GM18907 (cell line): ENCODE measurements around the gene ZNF829.
A peak's percentile ranks its signal among the peaks of the same experiment; 100 is the strongest.

ENCODE experiments used
- ATAC-seq: cut with Tn5 transposase; IDR thresholded peaks from one replicate; pipeline ENCODE4 v1.9.1; 2021; ENCODE audit warnings: mild to moderate bottlenecking, moderate library complexity; ENCODE audit not compliant: unreplicated experiment

ZNF829 gene

DNA sequence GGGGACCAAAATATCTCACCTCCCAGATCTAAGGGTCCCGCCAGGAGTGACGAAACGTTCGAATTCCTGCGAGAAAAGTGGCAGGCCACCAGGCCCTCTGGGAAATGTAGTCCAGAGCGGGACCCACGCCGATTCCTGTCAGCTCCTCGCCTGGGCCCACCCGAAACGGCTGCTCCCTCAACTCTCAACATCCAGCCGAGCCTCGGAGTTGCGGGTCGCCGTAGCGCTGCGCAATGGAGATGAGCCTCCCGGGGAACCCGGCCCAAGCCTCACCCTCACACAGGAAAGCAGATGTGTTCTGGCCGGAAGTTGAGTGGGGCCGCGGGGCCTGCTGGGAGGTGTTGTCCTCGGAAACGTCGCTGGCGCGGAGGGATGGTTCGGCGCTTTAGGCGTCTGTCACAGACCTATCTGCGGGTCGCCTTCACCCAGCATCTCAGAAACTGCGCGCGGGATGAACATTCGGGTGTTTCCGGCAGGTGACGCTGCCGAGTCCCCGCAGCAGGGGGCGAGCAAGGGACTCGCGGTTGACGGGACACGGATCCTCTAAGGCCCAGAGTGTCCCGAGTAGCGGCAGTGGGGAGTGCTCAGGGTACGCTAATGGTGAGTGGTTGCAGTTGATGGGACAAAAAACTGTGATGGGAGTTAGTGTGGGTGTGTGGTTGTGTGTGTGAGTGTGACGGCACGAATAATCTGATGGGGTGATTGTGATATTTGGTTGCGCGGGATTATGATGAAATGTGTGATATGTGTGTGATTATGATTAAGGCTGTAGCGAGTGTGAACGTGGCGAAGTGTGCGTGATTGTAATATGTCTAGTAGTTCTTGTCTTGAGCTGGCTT lies at the start of gene ZNF829, which contains the start of gene ZNF568:
Gene ZNF829, minus strand, starts transcription at position 300 of the 839 bp plus-strand sequence. CDS start 1,124 bp downstream, outside the sequence.
Gene ZNF568, plus strand, starts transcription at position 341 of the 839 bp plus-strand sequence. CDS start 6,439 bp downstream, outside the sequence.
- ATAC-seq = peak; percentile 89

DNA sequence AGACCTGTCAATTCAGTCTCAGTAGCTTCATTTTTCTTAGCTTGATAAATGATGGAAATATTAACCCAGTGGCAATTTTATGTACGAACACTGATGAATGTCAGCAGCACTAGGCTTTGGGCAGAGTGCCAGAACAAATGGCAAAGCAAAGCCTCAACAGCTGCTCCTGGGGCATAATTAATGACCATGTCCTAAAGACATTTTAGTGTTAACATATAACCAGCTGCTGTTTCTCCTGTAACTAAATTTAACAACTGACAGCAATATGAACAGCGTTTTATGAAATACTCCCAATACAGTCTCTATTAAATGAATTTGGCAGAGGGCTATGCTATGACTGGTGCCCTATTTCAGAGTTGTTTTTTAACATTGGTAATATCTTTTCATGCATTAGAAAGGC lies 47.2 kb upstream of the ZNF829 start:
- ATAC-seq = no peak

DNA sequence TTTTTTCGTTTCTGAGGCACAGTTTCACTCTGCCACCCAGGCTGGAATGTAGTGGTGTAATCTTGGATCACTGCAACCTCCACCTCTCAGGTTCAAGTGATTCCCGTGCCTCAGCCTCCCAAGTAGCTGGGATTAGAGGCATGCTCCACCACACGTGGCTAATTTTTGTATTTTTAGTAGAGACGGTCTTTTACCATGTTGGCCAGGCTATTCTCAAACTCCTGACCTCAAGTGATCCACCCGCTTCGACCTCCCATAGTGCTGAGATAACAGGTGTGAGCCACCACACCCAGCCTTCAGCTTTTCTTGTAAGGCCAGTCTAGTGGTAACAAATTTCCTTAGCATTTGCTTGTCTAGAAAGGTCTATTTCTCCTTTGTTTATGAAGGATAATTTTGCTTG lies 46.3 kb upstream of the ZNF829 start:
- ATAC-seq = no peak

DNA sequence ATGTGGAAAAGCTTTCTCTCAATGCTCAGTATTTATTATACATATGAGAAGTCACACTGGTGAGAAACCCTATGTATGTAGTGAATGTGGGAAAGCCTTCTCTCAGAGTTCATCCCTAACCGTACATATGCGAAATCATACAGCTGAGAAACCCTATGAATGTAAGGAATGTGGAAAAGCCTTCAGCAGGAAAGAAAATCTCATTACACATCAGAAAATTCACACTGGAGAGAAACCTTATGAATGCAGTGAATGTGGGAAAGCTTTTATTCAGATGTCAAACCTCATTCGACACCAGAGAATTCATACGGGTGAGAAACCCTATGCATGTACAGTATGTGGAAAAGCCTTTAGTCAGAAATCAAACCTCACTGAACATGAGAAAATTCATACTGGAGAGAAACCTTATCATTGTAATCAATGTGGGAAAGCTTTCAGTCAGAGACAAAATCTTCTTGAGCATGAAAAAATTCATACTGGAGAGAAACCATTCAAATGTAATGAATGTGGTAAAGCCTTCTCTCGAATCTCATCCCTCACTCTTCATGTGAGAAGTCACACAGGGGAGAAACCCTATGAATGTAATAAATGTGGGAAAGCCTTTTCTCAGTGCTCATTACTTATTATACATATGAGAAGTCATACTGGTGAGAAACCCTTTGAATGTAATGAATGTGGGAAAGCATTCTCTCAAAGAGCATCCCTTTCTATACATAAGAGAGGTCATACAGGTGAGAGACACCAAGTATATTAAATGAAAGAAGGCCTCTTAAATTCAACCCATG lies 34.4 kb upstream of the ZNF829 start:
- no peak for ATAC-seq

DNA sequence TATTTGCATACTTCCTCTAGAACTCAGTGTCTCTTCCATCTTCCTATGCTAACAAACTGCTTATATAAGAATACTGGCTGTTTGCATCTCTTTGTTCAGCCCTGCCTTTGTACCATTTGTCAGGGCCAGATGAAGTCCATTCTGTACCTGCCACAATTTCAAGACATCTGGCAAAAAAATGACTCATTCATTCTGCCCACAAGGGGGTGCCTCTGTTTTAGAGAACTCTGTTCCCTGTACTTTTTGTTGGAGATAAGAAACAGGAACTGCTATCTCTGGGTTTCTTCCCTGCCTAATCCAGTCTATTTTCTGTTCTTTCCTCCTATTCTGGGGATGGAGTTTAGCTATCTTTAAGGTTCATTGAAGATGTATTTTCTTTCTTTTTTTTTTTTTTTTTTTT lies 23.1 kb upstream of the ZNF829 start:
- ATAC-seq = no peak

DNA sequence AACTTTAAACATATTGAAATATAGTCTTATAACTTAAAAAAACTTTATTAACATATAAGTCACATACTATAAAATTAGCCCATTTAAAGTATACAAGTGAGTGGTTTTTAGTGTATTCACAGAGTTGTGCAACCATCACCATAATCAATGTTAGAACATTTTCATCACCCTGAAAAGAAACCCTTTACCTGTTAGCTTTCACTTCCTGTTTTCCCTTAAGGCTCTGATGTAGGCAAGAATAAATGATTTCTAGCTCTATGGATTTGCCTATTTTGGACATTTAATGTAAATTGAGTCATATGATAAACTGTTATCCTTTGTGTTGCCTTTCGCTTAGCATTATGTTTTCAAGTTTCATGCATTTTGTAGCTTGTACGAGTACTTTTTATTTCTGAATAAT lies 15.6 kb upstream of the ZNF829 start:
- ATAC-seq = no peak

DNA sequence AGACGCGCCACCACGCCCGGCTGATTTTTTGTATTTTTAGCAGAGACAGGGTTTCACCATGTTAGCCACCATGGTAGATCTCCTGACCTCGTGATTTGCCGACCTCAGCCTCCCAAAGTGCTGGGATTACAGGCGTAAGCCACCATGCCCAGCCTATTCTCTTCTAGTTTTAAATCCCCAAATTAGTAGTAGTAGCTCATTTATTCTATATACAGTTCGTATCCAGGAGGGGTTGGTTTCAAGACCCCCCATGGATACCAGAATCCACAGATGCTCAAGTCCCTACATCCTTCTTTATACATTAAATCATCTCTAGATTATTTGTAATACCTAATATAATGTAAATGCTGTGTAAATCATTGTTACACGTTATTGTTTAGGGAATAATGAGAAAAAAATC lies 2.0 kb upstream of the ZNF829 start:
- no peak for ATAC-seq

DNA sequence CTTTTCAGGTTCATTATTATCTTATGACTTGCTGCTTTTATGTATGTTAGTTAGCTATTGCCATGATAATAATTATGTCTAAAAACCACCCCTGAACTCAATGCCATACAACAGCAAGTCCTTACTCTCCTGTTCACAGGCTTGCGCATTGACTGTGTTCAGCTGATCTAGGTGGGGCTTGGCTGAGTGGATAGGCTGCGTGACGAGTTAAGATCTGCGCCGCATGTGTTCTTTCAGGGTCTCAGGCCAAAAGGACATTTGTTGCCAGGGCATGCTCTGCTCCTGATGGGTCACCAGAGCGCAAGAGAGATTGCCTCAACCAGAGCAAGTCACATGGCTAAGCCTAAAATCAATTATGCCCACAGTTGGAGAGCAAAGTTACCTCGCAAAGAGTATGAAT lies 900 bp upstream of the ZNF829 start:
- no peak for ATAC-seq

DNA sequence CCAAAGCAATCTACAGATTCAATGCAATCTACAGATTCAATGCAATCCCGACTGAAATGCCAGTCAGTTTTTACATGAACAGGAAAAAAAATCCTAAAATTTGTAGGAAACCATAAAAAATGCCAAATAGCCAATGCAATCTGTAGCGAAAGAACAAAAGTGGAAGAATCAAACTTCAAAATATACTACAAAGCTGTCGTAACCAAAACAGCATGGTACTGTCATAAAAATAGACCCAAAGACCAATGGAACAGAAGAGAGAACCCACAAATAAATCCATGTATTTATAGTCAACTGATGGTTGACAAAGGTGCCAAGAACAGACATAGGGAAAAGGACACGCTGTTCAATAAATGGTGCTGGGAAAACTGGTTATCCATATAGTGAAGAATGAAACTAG lies 17.7 kb downstream of the ZNF829 start:
- no peak for ATAC-seq

DNA sequence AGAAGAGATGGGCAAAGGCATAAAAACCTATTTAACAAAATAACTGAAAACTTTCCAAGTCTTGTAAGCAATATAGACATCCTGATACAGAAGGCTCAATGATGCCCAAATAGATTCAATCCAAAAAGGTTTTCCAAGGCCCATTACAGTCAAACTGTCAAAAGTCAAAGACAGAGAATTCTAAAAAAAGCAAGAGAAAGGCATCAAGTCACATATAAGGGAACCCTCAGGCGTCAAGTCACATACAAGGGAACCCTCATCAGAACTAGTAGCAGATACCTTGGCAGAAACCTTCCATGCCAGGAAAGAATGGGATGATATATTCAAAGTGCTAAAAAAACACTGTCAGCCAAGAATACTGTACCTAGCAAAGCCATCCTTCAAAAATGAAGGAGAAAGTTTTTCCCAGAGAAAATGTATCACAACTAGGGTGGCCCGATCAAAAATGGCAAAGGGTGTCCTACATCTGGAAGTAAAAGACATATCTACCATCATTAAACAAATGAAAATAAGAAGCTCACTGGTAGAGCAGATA lies 21.2 kb downstream of the ZNF829 start:
- no peak for ATAC-seq

DNA sequence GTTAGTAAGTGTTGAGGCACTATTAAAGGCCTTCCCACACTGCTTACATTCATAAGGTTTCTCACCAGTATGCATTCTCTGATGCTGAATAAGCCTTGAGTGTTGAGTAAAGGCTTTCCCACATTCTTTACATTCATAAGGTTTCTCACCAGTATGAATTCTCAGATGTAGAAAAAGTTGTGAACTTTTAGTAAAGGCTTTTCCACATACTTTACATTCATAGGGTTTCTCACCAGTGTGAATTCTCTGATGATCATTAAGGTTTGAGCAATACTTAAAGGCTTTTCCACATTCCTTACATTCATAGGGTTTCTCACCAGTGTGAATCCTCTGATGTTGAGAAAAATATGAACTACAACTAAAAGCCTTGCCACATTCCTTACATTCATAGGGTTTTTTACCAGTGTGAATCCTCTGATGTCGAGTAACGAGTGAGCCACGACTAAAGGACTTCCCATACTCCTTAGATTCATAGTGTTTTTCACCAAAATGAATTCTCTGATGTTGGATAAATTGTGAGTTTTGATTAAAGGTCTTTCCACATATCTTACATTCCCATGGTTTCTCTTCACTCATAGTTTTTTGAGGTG lies 24.2 kb downstream of the ZNF829 start:
- ATAC-seq = no peak

DNA sequence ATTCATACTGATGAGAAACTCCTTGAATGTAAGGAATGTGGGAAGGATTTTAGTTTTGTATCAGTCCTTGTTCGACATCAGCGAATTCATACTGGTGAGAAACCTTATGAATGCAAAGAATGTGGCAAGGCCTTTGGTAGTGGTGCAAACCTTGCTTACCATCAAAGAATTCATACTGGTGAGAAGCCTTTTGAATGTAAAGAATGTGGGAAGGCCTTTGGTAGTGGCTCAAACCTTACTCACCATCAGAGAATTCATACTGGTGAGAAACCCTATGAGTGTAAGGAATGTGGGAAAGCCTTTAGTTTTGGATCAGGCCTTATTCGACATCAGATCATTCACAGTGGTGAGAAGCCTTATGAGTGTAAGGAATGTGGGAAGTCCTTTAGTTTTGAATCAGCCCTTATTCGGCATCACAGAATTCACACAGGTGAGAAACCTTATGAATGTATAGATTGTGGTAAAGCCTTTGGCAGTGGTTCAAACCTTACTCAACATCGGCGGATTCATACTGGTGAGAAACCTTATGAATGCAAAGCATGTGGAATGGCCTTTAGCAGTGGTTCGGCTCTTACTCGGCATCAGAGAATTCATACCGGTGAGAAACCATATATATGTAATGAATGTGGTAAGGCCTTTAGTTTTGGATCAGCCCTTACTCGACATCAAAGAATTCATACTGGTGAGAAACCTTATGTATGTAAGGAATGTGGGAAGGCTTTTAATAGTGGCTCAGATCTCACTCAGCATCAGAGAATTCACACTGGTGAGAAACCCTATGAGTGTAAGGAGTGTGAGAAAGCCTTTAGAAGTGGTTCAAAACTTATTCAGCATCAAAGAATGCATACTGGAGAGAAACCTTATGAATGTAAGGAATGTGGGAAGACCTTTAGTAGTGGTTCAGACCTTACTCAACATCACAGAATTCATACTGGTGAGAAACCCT lies 38.8 kb downstream of the ZNF829 start:
- ATAC-seq = no peak

DNA sequence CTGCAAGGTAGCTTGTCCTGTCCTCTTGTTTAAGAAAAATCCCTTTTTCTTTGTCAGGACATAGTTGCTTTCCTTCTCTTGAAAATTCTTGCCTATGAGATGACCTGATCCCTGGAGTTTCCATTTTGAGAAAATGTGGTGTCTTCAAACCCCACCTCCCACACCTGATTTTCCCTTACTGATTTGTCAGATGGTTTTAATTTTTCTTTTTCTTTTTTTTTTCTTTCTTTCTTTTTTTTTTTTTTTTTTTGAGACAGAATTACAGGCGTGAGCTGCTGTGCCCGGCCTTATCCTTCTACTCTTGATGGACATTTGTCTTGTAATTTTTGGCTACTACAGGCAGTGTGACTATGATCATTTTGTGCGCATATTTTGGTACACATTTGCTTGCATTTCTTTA lies 64.2 kb downstream of the ZNF829 start:
- ATAC-seq = no peak

DNA sequence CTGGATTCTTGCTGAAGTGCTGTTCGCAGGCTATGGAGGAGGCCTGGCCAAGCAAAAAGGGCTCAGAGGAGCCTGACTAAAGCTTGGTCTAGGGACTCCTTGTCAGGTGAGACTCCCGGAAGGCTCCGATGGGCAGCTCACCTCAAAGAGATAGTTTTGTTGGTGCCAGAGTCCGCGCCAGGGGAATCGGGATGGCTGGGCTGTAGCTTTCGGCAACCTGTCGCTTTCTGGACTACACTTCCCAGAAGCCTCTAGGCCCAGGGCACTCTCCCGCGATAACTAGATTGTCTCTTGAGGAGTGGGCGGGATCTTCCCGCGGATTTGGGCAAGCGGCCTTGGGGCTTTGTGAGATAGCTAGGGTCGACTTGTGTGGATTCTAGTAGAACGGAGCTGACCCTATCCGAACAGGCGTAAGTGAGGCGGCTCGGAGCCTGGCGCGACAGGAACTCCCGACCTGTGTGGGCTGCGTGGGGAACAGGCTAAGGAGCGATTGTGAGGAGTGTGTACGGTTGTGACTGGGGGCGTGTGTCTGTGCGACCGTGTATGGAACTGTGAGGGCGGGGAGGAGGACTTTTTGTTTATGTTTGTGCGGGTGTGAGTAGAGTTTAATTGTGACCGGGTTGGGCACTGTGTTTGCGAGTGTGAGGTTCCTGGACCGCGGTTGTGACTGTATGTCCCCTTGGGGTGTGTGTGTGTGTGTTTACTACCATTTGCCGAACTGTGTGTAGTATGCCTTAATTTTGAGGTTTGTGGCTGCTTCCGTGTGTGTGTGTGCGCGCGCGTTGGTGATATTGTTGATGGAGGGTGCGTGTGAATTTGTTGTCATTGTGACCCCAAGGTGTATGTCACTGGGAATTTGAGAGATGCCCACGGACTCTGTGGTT lies 65.3 kb downstream of the ZNF829 start, which contains the start of gene ZNF345:
Gene ZNF345, plus strand, starts transcription at position 318 of the 884 bp plus-strand sequence. CDS start 25,955 bp downstream, outside the sequence.
- ATAC-seq = peak; percentile 84

DNA sequence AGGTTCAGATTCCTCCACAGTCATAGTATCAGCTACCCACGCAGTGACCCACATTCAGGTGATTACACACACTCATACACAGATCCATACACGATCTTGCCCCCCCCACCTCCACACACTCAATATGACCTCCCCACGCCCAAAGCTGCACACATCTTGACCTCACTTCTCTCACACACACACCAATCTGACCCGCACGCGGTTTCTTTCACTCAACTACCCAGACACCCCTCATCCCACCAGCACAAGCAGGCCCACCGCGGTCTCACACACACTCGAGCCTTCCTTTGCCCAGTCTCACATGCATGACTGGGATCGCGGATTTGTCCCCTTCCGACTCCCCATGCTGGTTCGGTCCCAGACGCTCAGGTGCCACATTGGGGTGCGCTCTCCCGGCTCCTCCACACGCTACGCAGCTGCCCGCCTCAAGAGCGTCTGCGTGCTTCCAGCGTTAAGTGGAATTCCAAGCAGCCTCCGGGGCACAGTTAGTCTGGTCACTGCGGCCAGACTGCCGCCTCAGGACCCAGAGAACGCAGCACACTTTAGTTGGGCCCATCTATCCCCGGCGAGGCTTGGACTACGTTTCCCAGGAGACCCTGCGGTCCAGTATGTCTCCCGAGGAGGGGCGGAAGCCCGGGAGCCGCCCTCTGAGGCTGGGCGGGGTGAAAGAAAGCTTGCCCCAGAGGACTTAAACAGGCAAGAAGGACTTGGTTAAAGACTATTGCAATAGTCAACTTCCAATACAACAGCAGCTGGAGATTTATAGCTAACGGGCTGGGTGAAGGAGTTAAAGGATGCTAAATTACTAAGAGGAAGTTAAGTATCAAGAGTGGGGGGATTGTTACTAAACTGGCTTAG lies 66.2 kb downstream of the ZNF829 start:
- ATAC-seq = peak; percentile 87

DNA sequence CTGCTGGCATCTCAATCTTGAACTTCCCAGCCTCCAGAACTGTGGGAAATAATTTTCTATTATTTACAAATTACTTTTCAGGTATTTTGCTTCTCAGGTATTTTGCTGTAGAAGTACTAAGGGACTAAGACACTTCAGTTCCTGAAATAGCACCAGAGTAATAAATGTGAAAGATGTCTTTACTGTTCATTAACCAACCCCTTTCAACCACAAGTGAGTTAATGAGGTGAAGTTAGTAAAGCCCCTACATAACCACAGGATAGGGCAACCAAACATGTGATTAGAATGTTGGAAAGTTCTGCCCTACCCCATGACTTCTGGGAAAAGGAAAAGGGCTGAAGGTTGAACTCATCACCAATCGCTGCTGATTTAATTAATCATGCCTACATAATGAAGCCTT lies 68.1 kb downstream of the ZNF829 start:
- no peak for ATAC-seq

DNA sequence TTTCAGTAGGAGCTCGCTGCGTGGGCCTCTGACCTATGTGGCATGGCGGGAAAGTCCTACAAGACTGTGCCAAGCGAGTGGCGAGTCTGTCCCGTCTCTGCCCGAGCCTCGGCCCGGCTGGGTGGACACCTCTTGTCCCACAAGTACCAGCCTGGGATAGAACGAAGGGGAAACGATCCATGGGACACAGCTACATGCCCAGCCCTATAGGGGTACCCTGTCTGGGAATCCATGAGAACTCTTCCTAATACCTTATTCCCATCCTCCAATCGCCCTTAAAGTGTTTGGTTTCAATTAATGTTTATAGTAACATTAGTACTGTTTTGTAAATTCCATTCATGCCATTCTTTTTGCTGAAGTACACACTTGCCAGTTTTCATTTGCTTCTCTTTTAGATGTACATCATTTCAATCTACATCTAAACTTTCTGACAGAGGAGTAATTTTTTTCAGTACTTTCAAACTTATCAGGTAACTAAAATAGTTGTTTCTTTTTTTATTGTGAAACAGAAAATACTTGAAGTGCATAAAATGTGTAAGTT lies 77.2 kb downstream of the ZNF829 start:
- peak; percentile 13 for ATAC-seq
